HG03045 (cell line): ENCODE measurements around the gene ZNF331.

Experiments used
- ATAC-seq: cut with Tn5 transposase; IDR thresholded peaks from one replicate; pipeline ENCODE4 v1.9.1; 2021; ENCODE audit warnings: mild to moderate bottlenecking, moderate library complexity; ENCODE audit not compliant: unreplicated experiment

ZNF331 gene

GRCh38 chr19:53571339-53571738, 33.4 kb downstream of the ZNF331 start:
- no peak for ATAC-seq

GRCh38 chr19:53576941-53577653, 39.2 kb downstream of the ZNF331 start:
- no peak for ATAC-seq

GRCh38 chr19:53577968-53578367, 40.0 kb downstream of the ZNF331 start:
- no peak for ATAC-seq

DNA sequence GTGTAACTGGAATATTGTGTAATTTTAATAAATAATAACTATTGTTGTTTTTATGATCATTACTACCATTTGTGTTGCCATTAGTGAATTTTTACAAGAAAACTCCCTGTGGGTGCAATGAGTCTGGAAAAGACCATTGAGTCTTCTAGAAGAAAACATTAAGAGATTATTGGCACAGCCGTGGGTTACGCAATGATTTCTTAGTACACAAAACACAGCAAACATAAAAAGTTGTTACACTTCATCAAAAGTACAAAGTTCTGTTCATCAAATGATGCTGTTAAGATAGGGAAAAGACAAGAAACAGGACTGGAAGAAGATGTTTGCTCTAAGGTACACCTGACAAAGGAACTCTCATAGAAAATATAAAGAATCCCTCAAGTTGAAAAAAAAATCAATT, 41.6 kb downstream of the ZNF331 start:
- no peak for ATAC-seq

- ATAC-seq = no peak
Measured at GRCh38 chr19:53580871-53581835, 43.2 kb downstream of the ZNF331 start.

DNA sequence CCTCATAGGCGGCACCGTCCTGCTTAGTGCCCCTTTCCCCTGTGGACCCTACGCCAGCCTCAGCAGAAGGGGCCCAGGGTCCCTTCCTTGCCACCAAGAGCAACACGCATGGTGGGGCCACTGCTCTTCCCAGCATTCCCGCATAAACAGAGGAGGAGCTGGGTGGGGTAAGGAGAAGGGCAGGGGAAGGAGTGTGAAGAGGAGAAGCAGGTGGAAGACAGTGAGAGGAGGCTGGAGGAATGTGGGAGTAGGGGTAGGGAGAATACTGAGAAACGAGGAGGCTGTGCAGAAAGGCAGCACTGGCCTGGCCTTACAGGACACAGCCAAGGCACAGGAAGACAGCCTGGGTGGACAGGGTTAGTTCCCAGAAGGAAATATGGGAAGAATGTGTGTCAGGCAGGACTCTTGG, 43.9 kb downstream of the ZNF331 start:
- no peak for ATAC-seq

DNA sequence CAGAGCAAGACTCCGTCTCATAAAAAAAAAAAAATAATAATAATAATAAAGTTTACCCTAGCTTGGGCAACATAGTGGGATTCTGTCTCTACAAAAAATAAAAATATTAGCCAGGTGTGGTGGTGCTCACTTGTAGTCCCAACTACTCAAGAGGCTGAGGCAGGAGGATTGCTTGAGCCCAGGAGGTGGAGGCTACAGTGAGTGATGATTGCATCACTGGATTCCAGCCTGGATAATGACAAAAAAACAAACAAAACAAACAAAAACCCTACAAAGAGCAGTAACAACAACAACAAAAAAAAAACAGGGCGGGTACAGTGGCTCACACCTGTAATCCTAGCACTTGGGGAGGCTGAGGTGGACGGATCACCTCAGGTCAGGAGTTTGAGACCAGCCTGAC, 45.2 kb downstream of the ZNF331 start:
- no peak for ATAC-seq

DNA sequence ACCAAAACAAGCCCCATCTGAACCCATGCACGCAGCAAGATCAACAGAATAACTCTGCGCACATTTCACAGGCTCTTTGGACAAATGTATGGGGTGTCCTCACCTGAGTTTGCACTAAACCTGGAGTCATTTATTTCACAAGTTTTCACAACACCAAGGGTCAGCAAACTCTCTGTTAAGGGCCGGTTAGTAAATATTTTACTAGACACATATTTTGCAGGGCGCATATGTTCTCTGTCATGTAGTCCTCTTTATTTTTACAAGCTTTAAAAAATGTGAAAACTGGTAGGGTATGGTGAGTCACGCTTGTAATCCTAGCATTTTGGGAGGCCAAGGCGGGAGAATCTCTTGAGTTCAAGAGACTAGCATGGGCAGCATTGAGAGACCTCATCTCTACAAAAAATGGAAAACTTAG, 48.3 kb downstream of the ZNF331 start:
- no peak for ATAC-seq

GRCh38 chr19:53594811-53595509, 57.0 kb downstream of the ZNF331 start:
- ATAC-seq = no peak

- ATAC-seq = no peak
Measured at GRCh38 chr19:53595510-53595867, 57.5 kb downstream of the ZNF331 start.

- ATAC-seq = no peak
Measured at GRCh38 chr19:53596056-53596455, 58.1 kb downstream of the ZNF331 start.

- no peak for ATAC-seq
Measured at GRCh38 chr19:53597023-53597422, 59.1 kb downstream of the ZNF331 start.

GRCh38 chr19:53598361-53598760, 60.4 kb downstream of the ZNF331 start:
- no peak for ATAC-seq

DNA sequence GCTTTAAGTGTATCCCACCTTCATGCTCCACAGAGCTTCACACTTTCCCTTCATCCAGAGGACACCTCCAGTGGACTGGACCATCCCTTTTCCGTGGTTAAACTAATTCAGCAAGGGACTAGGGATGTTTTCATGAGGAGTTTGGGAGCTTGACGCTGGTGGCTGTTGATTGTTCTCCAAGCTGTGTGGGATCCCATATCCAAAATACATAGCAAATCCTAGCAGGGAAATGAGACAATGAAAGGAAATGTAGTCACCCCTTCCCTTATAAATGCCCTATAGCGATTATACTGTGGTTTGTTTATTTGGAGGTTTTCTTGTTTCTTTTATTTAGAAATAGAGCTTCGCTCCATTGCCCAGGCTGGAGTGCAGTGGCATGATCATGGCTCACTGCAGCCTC, 62.3 kb downstream of the ZNF331 start:
- no peak for ATAC-seq

DNA sequence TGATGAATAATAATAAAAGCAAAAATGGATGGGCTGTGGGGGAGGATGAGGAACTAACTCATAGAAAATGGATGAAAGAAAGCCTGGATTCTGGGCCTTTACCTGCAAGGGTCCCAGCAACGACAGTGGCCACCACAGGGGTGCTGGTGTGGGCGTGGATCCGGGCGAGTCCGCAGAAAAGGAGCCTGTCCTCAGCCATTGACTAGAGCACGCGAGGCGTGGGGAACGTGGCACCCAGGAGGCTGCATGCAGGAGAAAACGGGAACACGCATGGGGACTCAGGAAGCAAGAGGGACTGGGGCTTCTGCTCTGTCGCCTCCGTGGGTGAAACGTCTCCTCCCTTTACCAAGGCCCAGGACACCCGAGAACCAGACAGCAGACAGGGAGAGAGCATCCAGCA, 68.1 kb downstream of the ZNF331 start:
- ATAC-seq = no peak

- ATAC-seq = no peak
Measured at GRCh38 chr19:53608381-53608780, 70.4 kb downstream of the ZNF331 start.

DNA sequence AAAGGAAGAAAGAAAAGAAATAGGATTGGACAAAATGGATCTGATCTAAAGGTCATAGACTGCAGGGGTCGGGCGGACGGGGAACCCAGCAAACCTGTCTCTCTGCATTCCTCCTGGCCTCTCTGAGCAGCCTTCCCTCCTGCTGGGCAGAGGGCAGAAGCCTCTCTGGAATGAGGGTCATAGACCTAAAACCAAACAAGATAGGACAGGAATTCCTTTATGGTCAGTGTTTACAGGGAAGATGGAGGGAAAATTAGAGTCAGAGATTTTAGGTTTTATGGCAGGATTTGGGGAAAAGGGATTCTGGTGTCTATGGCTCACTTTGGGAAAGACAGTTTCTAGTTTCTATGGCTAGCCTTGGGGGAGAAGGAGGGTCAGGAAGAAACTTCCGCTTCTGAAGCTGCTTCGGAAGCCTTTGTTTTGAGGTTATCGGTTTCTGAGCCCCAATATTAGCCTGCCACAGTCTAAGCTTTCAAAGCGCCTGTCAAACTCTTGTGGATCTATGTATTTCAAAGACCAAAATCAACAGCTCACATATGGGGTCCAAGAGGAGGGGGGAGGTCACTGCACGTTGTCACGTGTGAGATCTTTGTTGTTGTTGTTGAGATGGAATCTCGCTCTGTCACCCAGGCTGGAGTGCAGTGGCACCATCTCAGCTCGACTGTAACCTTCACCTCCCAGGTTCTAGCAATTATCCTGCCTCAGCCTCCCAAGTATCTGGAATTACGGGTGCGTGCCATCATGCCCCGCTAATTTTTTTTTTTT, 75.0 kb downstream of the ZNF331 start:
- ATAC-seq = no peak

- no peak for ATAC-seq
Measured at GRCh38 chr19:53621885-53622740, 84.2 kb downstream of the ZNF331 start.

DNA sequence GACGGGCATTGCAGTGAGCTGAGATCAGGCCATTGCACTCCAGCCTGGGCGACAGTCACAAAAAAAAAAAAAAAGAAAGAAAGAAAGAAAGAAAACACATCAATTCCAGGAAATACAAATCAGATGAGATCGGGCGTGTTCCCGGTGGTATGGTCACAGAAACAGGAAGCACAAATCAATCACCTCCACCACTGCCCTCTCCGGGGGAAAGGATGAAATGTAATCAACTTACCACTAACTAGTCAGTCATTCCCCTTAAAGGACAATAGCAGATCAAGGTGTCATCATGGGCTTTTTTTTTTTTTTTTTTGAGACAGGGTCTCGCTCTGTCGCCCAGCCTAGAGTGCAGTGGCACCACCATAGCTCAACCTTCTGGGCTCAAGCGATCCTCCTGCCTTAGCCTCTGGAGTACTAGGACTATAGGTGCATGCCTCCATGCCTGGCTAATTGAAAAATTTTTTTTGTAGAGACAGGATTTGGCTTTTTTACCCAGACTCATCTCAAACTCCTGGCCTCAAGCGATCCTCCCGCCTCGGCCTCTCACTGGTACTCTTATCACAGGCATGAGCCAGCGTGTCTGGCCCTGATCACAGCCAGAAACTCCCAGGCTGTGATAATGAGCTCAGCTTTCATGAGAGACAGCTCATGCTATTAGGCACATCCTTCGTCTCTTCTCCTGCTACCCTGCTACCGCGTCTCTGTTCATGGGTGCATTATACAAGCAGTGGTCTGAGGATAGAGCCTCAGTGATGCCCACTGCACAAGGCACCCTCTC, 87.0 kb downstream of the ZNF331 start:
- no peak for ATAC-seq
